Endodermal cell (in vitro differentiated cells): ENCODE results near the gene GTPBP1. TPM values are rescaled to one million over a fixed set of nuclear protein-coding genes. Genes with fewer than 3 reads are reported as not detected.
A peak's percentile ranks its signal among the peaks of the same experiment; 100 is the strongest.

Source experiments
- DNase-seq: peaks from one replicate; pipeline ENCODE4 v3.0.0-alpha.2; 2017
- H3K27ac ChIP-seq: 2 replicates; pipeline ENCODE4 v1.5.1; 2013; ENCODE audit warnings: mild to moderate bottlenecking, low read depth, low read length, moderate library complexity
- H3K27me3 ChIP-seq: 2 replicates; pipeline ENCODE4 v1.6.1; 2013; ENCODE audit warnings: mild to moderate bottlenecking, low read length, moderate library complexity; ENCODE audit not compliant: insufficient read depth, control insufficient read depth, poor library complexity, severe bottlenecking
- H3K36me3 ChIP-seq: 2 replicates; pipeline ENCODE4 v1.7.0; 2013; ENCODE audit warnings: mild to moderate bottlenecking, low read length, moderate library complexity; ENCODE audit not compliant: control insufficient read depth, insufficient read depth
- H3K4me1 ChIP-seq: one replicate; pipeline ENCODE4 v1.7.0; 2013; ENCODE audit warnings: low read length; ENCODE audit not compliant: control insufficient read depth, insufficient read depth
- H3K4me3 ChIP-seq: 2 replicates; pipeline ENCODE4 v1.5.1; 2013; ENCODE audit warnings: mild to moderate bottlenecking, low read length, moderate library complexity
- H3K9ac ChIP-seq: 2 replicates; pipeline ENCODE4 v1.6.1; 2013; ENCODE audit warnings: mild to moderate bottlenecking, low read length, moderate library complexity; ENCODE audit not compliant: poor library complexity, severe bottlenecking; ENCODE audit errors: extremely low read depth
- H3K9me3 ChIP-seq: 2 replicates; pipeline ENCODE4 v1.6.1; 2013; ENCODE audit warnings: mild to moderate bottlenecking, low read length, moderate library complexity; ENCODE audit not compliant: control insufficient read depth
- H3K27ac Mint-ChIP-seq: 2 replicates; pipeline ENCODE4 v1.8.0; 2020; ENCODE audit warnings: mixed read lengths
- H3K27me3 Mint-ChIP-seq: 2 replicates; pipeline ENCODE4 v1.8.0; 2021; ENCODE audit warnings: mild to moderate bottlenecking, mixed read lengths; ENCODE audit not compliant: insufficient read depth
- H3K36me3 Mint-ChIP-seq: 2 replicates; pipeline ENCODE4 v1.8.0; 2020; ENCODE audit warnings: low read depth, mixed read lengths
- H3K4me1 Mint-ChIP-seq: 2 replicates; pipeline ENCODE4 v1.8.0; 2020; ENCODE audit warnings: mixed read lengths
- H3K4me3 Mint-ChIP-seq: 2 replicates; pipeline ENCODE4 v1.8.0; 2020; ENCODE audit warnings: mild to moderate bottlenecking, moderate library complexity, mixed read lengths
- H3K9me3 Mint-ChIP-seq: 2 replicates; pipeline ENCODE4 v1.8.0; 2020; ENCODE audit warnings: mild to moderate bottlenecking, mixed read lengths
- CTCF ChIP-seq: fragments of 200-600 bp; sonication (generic); conservative IDR thresholded peaks from 2 replicates; pipeline ENCODE4 v1.5.0; 2021; ENCODE audit warnings: antibody characterized with exemption, mild to moderate bottlenecking
- WGBS, 2 experiments: methylation state at CpG; one replicate each; pipeline versions ENCODE4 v1.1.5 to v1.1.7; 2013; ENCODE audit warnings: missing lambda C conversion rate in 2 of 2, mixed read lengths in 1 of 2; ENCODE audit not compliant: insufficient coverage in 1 of 2, insufficient read length in 1 of 2; 5-methylcytosine and 5-hydroxymethylcytosine counted together
- total RNA-seq, 2 donors: library from RNA; stranded (reverse); fragmentation: NEBNext Ultra II Directional in 1 of 2; extraction: Animal tissue kit (Norgen Biotek cat#: 25700) in 1 of 2; gene quantifications; 2 replicates in 1 of 2; 3 replicates in 1 of 2; pipeline ENCODE4 v1.2.1, GENCODE V29; 2021

The GTPBP1 gene
- total RNA-seq, 2 donors from 2014 or later, result 79.0 to 86.1 TPM

- 2 to 5% methylated on average over 24 to 60 of the region's 60 CpGs for WGBS, 2 experiments
- TF ChIP-seq CTCF, result peak; percentile 68
- H3K9me3 ChIP-seq, result peaks cover 9% of the 10 kb centered on the region
- Mint-ChIP-seq H3K27ac (peak within 1 kb of the TSS; percentile 99), H3K9me3 (peaks cover 22% of the 10 kb centered on the region), H3K4me3 (peak within 1 kb of the TSS; percentile 97), H3K36me3 (peaks cover 47% of the 10 kb centered on the region), H3K27me3 (no peaks in the 10 kb centered on the region), H3K4me1 (peaks cover 4% of the 10 kb centered on the region)
- DNase-seq, result peak; percentile 96
- no peaks in the 10 kb centered on the region for H3K27me3 ChIP-seq
- peak within 1 kb of the TSS; percentile 98 for H3K4me3 ChIP-seq
- no peaks in the 10 kb centered on the region for H3K4me1 ChIP-seq
- peak within 1 kb of the TSS; percentile 51 for H3K27ac ChIP-seq
- H3K9ac ChIP-seq, result peak within 1 kb of the TSS; percentile 78
- peaks cover 41% of the 10 kb centered on the region for H3K36me3 ChIP-seq
Observed at GRCh38 chr22:38681582-38682335, 24.0 kb upstream of the GTPBP1 start, which contains the start of gene TOMM22. TSS of gene TOMM22 (plus strand) at chr22:38681957. CDS start at chr22:38681979, 22 bp downstream.

GRCh38 chr22:38684895-38685294 lies 20.8 kb upstream of the GTPBP1 start:
- H3K9ac ChIP-seq, result no peak overlapping the region
- no peak overlapping the region for H3K27ac ChIP-seq
- peaks cover 9% of the 10 kb centered on the region for H3K9me3 ChIP-seq
- Mint-ChIP-seq H3K9me3 (peaks cover 22% of the 10 kb centered on the region), H3K4me1 (peaks cover 4% of the 10 kb centered on the region), H3K27me3 (no peaks in the 10 kb centered on the region), H3K27ac (no peak overlapping the region), H3K36me3 (peaks cover 72% of the 10 kb centered on the region), H3K4me3 (no peak overlapping the region)
- TF ChIP-seq CTCF, result no peak
- no peak overlapping the region for H3K4me3 ChIP-seq
- H3K36me3 ChIP-seq, result peaks cover 70% of the 10 kb centered on the region
- no peak for DNase-seq
- H3K27me3 ChIP-seq, result no peaks in the 10 kb centered on the region
- no peaks in the 10 kb centered on the region for H3K4me1 ChIP-seq
- 98% methylated on average over 7 to 9 of the region's 9 CpGs for WGBS, 2 experiments

GRCh38 chr22:38685761-38686160 lies 20.0 kb upstream of the GTPBP1 start:
- Mint-ChIP-seq H3K4me3 (no peak overlapping the region), H3K36me3 (peaks cover 74% of the 10 kb centered on the region), H3K27me3 (no peaks in the 10 kb centered on the region), H3K9me3 (peaks cover 22% of the 10 kb centered on the region), H3K27ac (no peak overlapping the region), H3K4me1 (peaks cover 4% of the 10 kb centered on the region)
- Histone ChIP-seq H3K9me3 (peaks cover 9% of the 10 kb centered on the region), H3K9ac (no peak overlapping the region), H3K27me3 (no peaks in the 10 kb centered on the region), H3K36me3 (peaks cover 78% of the 10 kb centered on the region), H3K27ac (no peak overlapping the region), H3K4me1 (no peaks in the 10 kb centered on the region), H3K4me3 (no peak overlapping the region)
- no peak for TF ChIP-seq CTCF
- 96 to 100% methylated on average over 1 of the region's 1 CpG for WGBS, 2 experiments
- no peak for DNase-seq
